IMR-90 (cell line): ENCODE results near the gene EPB41L1. TPM values are rescaled to one million over a fixed set of nuclear protein-coding genes. Genes with fewer than 3 reads are reported as not detected.

Source experiments
- ATAC-seq: fragments of 200-7000 bp; cut with Tn5 transposase; 2 replicates; pipeline ENCODE4 v1.9.1; 2020; ENCODE audit warnings: low read depth, mild to moderate bottlenecking, moderate library complexity
- BruUV-seq: library from RNA; stranded (reverse); fragments of 400-500 nt; replicated peaks from 2 replicates; lab custom pipeline; 2021; lab: Mats Ljungman, UMichigan
- CTCF ChIA-PET: fragments of 300-600 bp; formaldehyde crosslinking; extraction: SDS; loops from one replicate; lab custom pipeline; 2021; ENCODE audit warnings: antibody characterized with exemption; lab: Yijun Ruan, JAX
- POLR2A ChIA-PET: fragments of 300-600 bp; sonication (Branson Sonifier 250); formaldehyde crosslinking; loops from one replicate; lab custom pipeline; 2022; ENCODE audit warnings: antibody characterized with exemption; ENCODE audit not compliant: unreplicated experiment; lab: Charles Lee
- DNase-seq: peaks from one replicate; pipeline ENCODE4 v3.0.0; 2013
- H2AFZ ChIP-seq: replicated peaks from 2 replicates; pipeline ENCODE3; 2013; ENCODE audit warnings: low read length, mild to moderate bottlenecking; ENCODE audit not compliant: poor library complexity
- H2AK5ac ChIP-seq: 2 replicates; pipeline ENCODE4 v1.6.1; 2013; ENCODE audit warnings: low read depth, low read length, inconsistent platforms
- H2AK9ac ChIP-seq: replicated peaks from 2 replicates; pipeline ENCODE3; 2013; ENCODE audit warnings: mild to moderate bottlenecking, low read depth, low read length, moderate library complexity; ENCODE audit not compliant: poor library complexity
- H2BK120ac ChIP-seq: 2 replicates; pipeline ENCODE4 v1.6.1; 2013; ENCODE audit warnings: low read depth, low read length, inconsistent platforms
- H2BK15ac ChIP-seq: 3 replicates; pipeline ENCODE4 v1.6.1; 2013; ENCODE audit warnings: low read depth, low read length, inconsistent platforms
- H2BK20ac ChIP-seq: 2 replicates; pipeline ENCODE4 v1.6.1; 2013; ENCODE audit warnings: low read depth, mild to moderate bottlenecking, inconsistent platforms, low read length, moderate library complexity
- H2BK5ac ChIP-seq: 2 replicates; pipeline ENCODE4 v1.6.1; 2013; ENCODE audit warnings: mild to moderate bottlenecking, low read depth, low read length, inconsistent platforms; ENCODE audit not compliant: poor library complexity, severe bottlenecking
- H3K14ac ChIP-seq: replicated peaks from 2 replicates; pipeline ENCODE4 v1.6.1; 2013; ENCODE audit warnings: low read depth, low read length, inconsistent platforms
- H3K18ac ChIP-seq: 2 replicates; pipeline ENCODE4 v1.6.1; 2013; ENCODE audit warnings: low read depth, low read length, control low read depth
- H3K23ac ChIP-seq: 2 replicates; pipeline ENCODE4 v1.6.1; 2013; ENCODE audit warnings: low read depth, low read length, inconsistent platforms
- H3K27ac ChIP-seq: 2 replicates; pipeline ENCODE4 v1.5.1; 2013; ENCODE audit warnings: mild to moderate bottlenecking, control low read depth, low read length; ENCODE audit not compliant: insufficient read depth
- H3K27me3 ChIP-seq: 2 replicates; pipeline ENCODE4 v1.6.1; 2013; ENCODE audit warnings: low read length; ENCODE audit not compliant: control insufficient read depth, insufficient read depth
- H3K36me3 ChIP-seq: 2 replicates; pipeline ENCODE4 v1.6.1; 2013; ENCODE audit warnings: low read length, mixed read lengths; ENCODE audit not compliant: control insufficient read depth, insufficient read depth
- H3K4ac ChIP-seq: 2 replicates; pipeline ENCODE4 v1.6.1; 2013; ENCODE audit warnings: low read depth, low read length, inconsistent platforms
- H3K4me1 ChIP-seq: 2 replicates; pipeline ENCODE4 v1.6.1; 2013; ENCODE audit warnings: low read length, mixed read lengths; ENCODE audit not compliant: control insufficient read depth, insufficient read depth
- H3K4me2 ChIP-seq: 2 replicates; pipeline ENCODE4 v1.6.1; 2013; ENCODE audit warnings: low read depth, mild to moderate bottlenecking, control low read depth, low read length, moderate library complexity
- H3K4me3 ChIP-seq: 2 replicates; pipeline ENCODE4 v1.5.1; 2013; ENCODE audit warnings: low read depth, mild to moderate bottlenecking, control low read depth, low read length, moderate library complexity; ENCODE audit not compliant: insufficient read depth
- H3K56ac ChIP-seq: 2 replicates; pipeline ENCODE4 v1.6.1; 2013; ENCODE audit warnings: low read length, inconsistent platforms; ENCODE audit not compliant: insufficient read depth; ENCODE audit errors: extremely low read depth
- H3K79me1 ChIP-seq, 2 experiments: 2 replicates each; pipeline ENCODE4 v1.6.1; 2013; ENCODE audit warnings: low read length in 2 of 2, inconsistent platforms in 1 of 2, low read depth in 1 of 2
- H3K9ac ChIP-seq: 2 replicates; pipeline ENCODE4 v1.6.1; 2013; ENCODE audit warnings: low read depth, low read length, control low read depth
- H3K9me1 ChIP-seq: 2 replicates; pipeline ENCODE4 v1.6.1; 2013; ENCODE audit warnings: low read length, inconsistent platforms; ENCODE audit not compliant: insufficient read depth
- H3K9me3 ChIP-seq: 2 replicates; pipeline ENCODE4 v1.6.1; 2013; ENCODE audit warnings: low read length; ENCODE audit not compliant: control insufficient read depth, insufficient read depth
- H4K20me1 ChIP-seq: 2 replicates; pipeline ENCODE4 v1.6.1; 2013; ENCODE audit warnings: low read length, inconsistent platforms; ENCODE audit not compliant: insufficient read depth
- H4K5ac ChIP-seq: 2 replicates; pipeline ENCODE4 v1.6.1; 2013; ENCODE audit warnings: mild to moderate bottlenecking, low read depth, low read length, control low read depth
- H4K8ac ChIP-seq, 2 experiments: 2 replicates each; pipeline ENCODE4 v1.6.1; 2013; ENCODE audit warnings: low read depth in 2 of 2, low read length in 2 of 2, control low read depth in 1 of 2, inconsistent platforms in 1 of 2
- H4K91ac ChIP-seq: 2 replicates; pipeline ENCODE4 v1.6.1; 2013; ENCODE audit warnings: low read depth, low read length, inconsistent platforms; ENCODE audit not compliant: insufficient read depth
- CEBPB ChIP-seq: IDR thresholded peaks from 2 replicates; pipeline ENCODE4 v1.6.1; 2012; ENCODE audit warnings: low read depth, low read length, improper control_type of control experiment
- FOS ChIP-seq: fragments of 150-350 bp; IDR thresholded peaks from 2 replicates; pipeline ENCODE4 v1.6.1; 2016; ENCODE audit warnings: low read depth, low read length
- MAFK ChIP-seq: IDR thresholded peaks from 2 replicates; pipeline ENCODE4 v1.6.1; 2012; ENCODE audit warnings: low read depth, low read length, improper control_type of control experiment
- MXI1 ChIP-seq: IDR thresholded peaks from 2 replicates; pipeline ENCODE4 v1.6.1; 2012; ENCODE audit warnings: low read depth, mild to moderate bottlenecking, low read length, moderate library complexity, borderline replicate concordance
- RCOR1 ChIP-seq: IDR thresholded peaks from 2 replicates; pipeline ENCODE4 v1.6.1; 2012; ENCODE audit warnings: mild to moderate bottlenecking, low read length, improper control_type of control experiment; ENCODE audit not compliant: insufficient replicate concordance
- SMC3 ChIP-seq: fragments of 150-350 bp; IDR thresholded peaks from 2 replicates; pipeline ENCODE4 v1.6.1; 2016; ENCODE audit warnings: low read depth, mild to moderate bottlenecking, antibody characterized with exemption, low read length, moderate library complexity
- USF2 ChIP-seq: fragments of 150-350 bp; IDR thresholded peaks from 2 replicates; pipeline ENCODE4 v1.6.1; 2017; ENCODE audit warnings: mild to moderate bottlenecking, antibody characterized with exemption, low read length, low read depth
- WGBS, 2 experiments: methylation state at CpG; one replicate each; pipeline versions ENCODE4 v1.1.5 to v1.1.7; 2013; ENCODE audit warnings: missing lambda C conversion rate in 2 of 2; ENCODE audit not compliant: insufficient read length in 1 of 2; ENCODE audit errors: extremely low coverage in 2 of 2; 5-methylcytosine and 5-hydroxymethylcytosine counted together
- dilution Hi-C: fragments of 300-500 bp; cut with HindIII; formaldehyde crosslinking; loops from one replicate; pipeline ENCODE4 v1.14.3; 2018; ENCODE audit warnings: low sequenced_read_pairs; ENCODE audit not compliant: unreplicated experiment
- in situ Hi-C: fragments of 300-500 bp; cut with MboI; formaldehyde crosslinking; loops from 3 replicates; pipeline ENCODE4 v1.14.3; 2019; ENCODE audit warnings: low sequenced_read_pairs, inconsistent platforms, mixed read lengths
- intact Hi-C: fragments of 100-400 bp; cut with micrococcal nuclease; formaldehyde crosslinking; loops from 2 replicates; pipeline ENCODE4 v1.10.0; 2022
- polyA plus RNA-seq, 3 experiments: library from polyadenylated mRNA; depleted of rRNA; stranded (reverse); fragments of >200 nt; gene quantifications; 2 replicates each; pipeline ENCODE4 v1.2.3, GENCODE V29; 2012; ENCODE audit warnings: low replicate concordance in 1 of 3
- total RNA-seq: library from RNA; depleted of rRNA; stranded (reverse); fragments of >200 nt; gene quantifications from 2 replicates; pipeline ENCODE4 v1.2.3, GENCODE V29; 2012

The EPB41L1 gene
- total and polyA plus RNA-seq, 2 of the 4 experiments (the other 2 are of a cell fraction), result 12.5 to 33.7 TPM

- intact Hi-C loops, result no loop called here
Measured at GRCh38 chr20:36268440-36269342, 114.2 kb downstream of the EPB41L1 start.

More at GRCh38 chr20:36268440-36269342, 114.2 kb downstream of the EPB41L1 start:
- 29% methylated on average over 2 of the region's 10 CpGs; no CpG with 5 or more reads in 1 of the 2 experiments for WGBS, 2 experiments
- no peak overlapping the region for H3K56ac ChIP-seq
- H3K79me1 ChIP-seq, result no peaks in the 10 kb centered on the region
- H2AK5ac ChIP-seq, result no peak overlapping the region
- H3K23ac ChIP-seq, result no peak overlapping the region
- H3K18ac ChIP-seq, result no peak overlapping the region
- H2BK120ac ChIP-seq, result no peak overlapping the region
- no peak overlapping the region for H3K27ac ChIP-seq
- dilution Hi-C loops, result no loop called here
- H2AK9ac ChIP-seq, result no peak overlapping the region
- H3K9me3 ChIP-seq, result no peaks in the 10 kb centered on the region
- H4K91ac ChIP-seq, result no peak overlapping the region
- in situ Hi-C loops, result no loop called here
- H2AFZ ChIP-seq, result no peak overlapping the region
- H3K4me3 ChIP-seq, result no peak overlapping the region
- BruUV-seq, result no TSS peak
- H3K36me3 ChIP-seq, result no peaks in the 10 kb centered on the region
- no peaks in the 10 kb centered on the region for H4K20me1 ChIP-seq
- no peaks in the 10 kb centered on the region for H3K4me1 ChIP-seq
- no peak overlapping the region for H2BK20ac ChIP-seq
- no peak overlapping the region for H2BK15ac ChIP-seq
- no peak for ATAC-seq
- no peak overlapping the region for H2BK5ac ChIP-seq
- CTCF ChIA-PET, result interaction anchor here (0.9 kb wide), 1 partner anchor 171 kb away, joined by 4 read pairs; no protein-coding TSS in a partner anchor
- H4K8ac ChIP-seq, result no peak overlapping the region
- H3K14ac ChIP-seq, result no peak overlapping the region
- no peak overlapping the region for H3K4me2 ChIP-seq
- H3K9ac ChIP-seq, result no peak overlapping the region
- DNase-seq, result no peak
- no peaks in the 10 kb centered on the region for H3K9me1 ChIP-seq
- no peak overlapping the region for H3K4ac ChIP-seq
- peaks cover 43% of the 10 kb centered on the region for H3K27me3 ChIP-seq
- POLR2A ChIA-PET, result no interaction called here
- H4K5ac ChIP-seq, result no peak overlapping the region
- TF ChIP-seq MAFK (no peak), FOS (no peak), SMC3 (no peak), CEBPB (no peak), RCOR1 (no peak), USF2 (no peak), MXI1 (no peak)
